GM13976 (cell line): ENCODE results near the gene AZIN2.
"Not testable (repeated sequence)": the region's sequence is repeated elsewhere in the genome, so short reads cannot be mapped to it uniquely, and the experiment has no call there.

ENCODE experiments used
- DNase-seq: peaks from one replicate; pipeline ENCODE4 v3.0.0; 2012; ENCODE audit warnings: low spot score
- CTCF ChIP-seq: IDR thresholded peaks from 2 replicates; pipeline ENCODE4 v1.5.1; 2012; ENCODE audit warnings: borderline replicate concordance, mild to moderate bottlenecking; ENCODE audit not compliant: insufficient read depth; ENCODE audit errors: extremely low read depth, missing control alignments, control extremely low read depth
- in situ Hi-C: fragments of 300-500 bp; cut with MboI; formaldehyde crosslinking; loops from one replicate; pipeline ENCODE4 v1.12.0; 2022; ENCODE audit warnings: low sequenced_read_pairs, mixed read lengths, inconsistent platforms; ENCODE audit not compliant: unreplicated experiment

AZIN2 gene

GRCh38 chr1:33057095-33057494 lies 23.9 kb upstream of the AZIN2 start:
- no peak for TF ChIP-seq CTCF
- DNase-seq = no peak
- in situ Hi-C loops = no loop called here

GRCh38 chr1:33060579-33061083 lies 20.3 kb upstream of the AZIN2 start:
- TF ChIP-seq CTCF = no peak
- in situ Hi-C loops = no loop called here
- no peak for DNase-seq

DNA sequence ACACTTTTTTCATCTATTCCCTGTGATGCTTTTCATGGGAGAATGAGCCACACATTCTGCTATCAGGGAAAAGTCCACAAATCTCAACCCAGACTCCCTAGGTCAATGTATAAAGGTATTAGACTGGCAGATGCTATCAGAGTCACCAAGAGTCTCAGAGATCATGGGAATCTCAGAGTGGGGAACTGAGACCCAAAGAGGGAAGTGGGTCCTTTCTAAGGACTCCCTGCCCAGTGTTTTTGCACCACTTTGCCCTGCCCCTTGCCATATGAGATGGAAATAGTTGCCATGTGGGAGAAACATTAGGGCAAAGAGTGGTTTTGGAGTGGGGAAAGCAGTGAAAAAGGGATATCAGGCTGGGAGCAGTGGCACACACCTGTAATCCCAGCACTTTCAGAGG lies 19.1 kb upstream of the AZIN2 start:
- in situ Hi-C loops = no loop called here
- DNase-seq = no peak

DNA sequence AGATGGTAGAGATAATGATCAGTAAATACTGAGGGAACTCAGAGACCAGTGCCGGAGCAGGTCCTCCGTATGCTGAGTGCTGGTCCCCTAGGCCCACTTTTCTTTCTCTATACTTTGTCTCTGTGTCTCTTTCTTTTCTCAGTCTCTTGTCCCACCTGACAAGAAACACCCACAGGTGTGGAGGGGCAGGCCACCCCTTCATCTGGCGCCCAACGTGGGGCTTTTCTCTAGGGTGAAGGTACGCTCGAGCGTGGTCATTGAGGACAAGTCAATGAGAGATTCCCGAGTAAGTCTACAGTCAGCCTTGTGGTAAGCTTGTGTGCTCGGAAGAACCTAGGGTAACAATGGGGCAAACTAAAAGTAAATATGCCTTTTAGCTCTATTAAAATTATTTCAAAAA lies 16.7 kb upstream of the AZIN2 start:
- in situ Hi-C loops, DNase-seq: not testable (repeated sequence)

More for the DNA sequence above, 19.1 kb upstream of the AZIN2 start:
- no peak for TF ChIP-seq CTCF

GRCh38 chr1:33065301-33065700 lies 15.7 kb upstream of the AZIN2 start:
- DNase-seq = no peak
- in situ Hi-C loops = no loop called here
- TF ChIP-seq CTCF = no peak

DNA sequence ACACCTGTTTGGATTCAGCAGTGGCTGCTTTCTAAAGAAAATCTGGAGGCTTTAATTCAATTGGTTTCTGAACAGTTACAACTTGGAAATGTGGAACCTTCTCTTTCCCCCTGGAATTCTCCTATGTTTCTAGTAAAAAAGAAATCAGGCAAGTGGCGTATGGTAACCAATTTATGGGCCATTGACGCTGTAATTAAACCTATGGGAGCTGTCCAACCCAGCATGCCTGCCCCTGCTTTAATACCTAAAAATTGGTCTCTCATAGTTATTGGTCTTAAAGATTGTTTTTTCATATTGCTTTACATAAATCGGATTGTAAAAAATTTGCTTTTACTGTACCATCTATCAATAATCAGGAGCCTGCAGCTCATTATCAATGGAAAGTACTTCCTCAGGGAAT lies 14.5 kb upstream of the AZIN2 start:
- in situ Hi-C loops = not testable (repeated sequence)

DNA sequence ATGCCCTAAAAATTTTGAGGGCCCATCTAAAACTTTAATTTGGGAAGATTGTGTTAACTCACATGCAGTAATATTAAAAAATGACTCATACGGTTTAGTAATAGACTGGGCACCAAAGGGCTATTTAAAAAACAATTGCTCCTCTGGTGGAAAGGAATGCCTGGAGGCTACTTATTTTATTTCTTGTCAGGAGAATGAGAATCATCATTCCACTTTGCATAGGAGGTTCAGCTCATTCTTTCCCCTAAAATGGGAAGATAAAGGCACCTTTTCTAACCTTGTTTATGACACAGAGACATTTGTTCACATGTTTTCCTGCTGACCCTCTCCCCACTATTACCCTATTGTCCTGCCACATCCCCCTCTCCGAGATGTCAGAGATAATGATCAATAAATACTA lies 12.8 kb upstream of the AZIN2 start:
- in situ Hi-C loops, DNase-seq: not testable (repeated sequence)

More for the DNA sequence above, 14.5 kb upstream of the AZIN2 start:
- not testable (repeated sequence) for DNase-seq

DNA sequence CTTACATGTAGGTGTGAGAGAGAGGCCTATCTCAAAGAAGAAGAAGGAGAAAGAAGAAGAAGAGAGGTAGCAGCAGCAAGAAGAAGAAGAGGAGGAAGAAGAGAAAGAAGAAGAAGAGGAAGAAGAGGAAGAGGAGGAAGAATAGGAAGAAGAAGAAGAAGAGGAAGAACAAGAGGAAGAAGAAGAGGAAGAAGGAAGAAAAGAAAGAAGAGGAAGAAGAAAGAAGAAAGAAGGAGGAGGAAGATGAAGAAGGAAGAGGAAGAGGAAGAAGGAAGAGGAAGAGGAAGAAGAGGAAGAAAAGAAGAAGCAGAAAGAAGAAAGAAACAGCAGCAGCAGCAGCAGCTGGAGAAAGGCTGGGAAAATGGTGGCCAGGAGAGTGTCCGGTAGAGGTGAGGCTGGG lies 10.3 kb upstream of the AZIN2 start:
- in situ Hi-C loops = loop anchor here (10.0 kb wide), 1 partner anchor 136 kb away; no protein-coding TSS in a partner anchor
- no peak for TF ChIP-seq CTCF
- no peak for DNase-seq

DNA sequence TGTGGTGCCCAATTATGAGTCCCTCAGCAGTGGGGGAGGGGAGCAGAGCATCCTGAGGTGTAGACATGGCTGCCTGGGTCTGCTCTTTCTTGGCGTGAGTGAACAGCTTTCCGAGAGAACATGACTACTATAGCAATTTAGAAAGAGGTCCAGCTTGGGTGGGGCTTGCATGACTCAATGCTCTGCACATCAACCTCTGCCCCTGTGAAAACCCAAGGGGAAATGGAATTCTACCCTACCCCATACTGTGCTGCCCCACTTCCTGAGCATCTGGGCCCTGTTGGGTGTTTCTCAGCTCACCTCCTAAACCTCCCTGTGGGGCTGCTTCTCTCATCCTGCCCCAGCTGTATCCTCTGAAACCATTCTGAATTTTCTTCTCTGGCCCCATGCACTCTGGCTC lies 8.2 kb upstream of the AZIN2 start:
- in situ Hi-C loops = loop anchor here (10.0 kb wide), 1 partner anchor 138 kb away; no protein-coding TSS in a partner anchor
- DNase-seq = no peak
- TF ChIP-seq CTCF = no peak
